HG03520 (cell line): ENCODE data around the gene ARFGAP1.
"Not testable (repeated sequence)": the region's sequence is repeated elsewhere in the genome, so short reads cannot be mapped to it uniquely, and the experiment has no call there.

ENCODE experiments used
- ATAC-seq: cut with Tn5 transposase; IDR thresholded peaks from one replicate; pipeline ENCODE4 v1.9.1; 2021; ENCODE audit warnings: mild to moderate bottlenecking, moderate library complexity; ENCODE audit not compliant: unreplicated experiment

The ARFGAP1 gene

GRCh38 chr20:63239431-63239830 lies 33.2 kb upstream of the ARFGAP1 start:
- ATAC-seq = no peak

- no peak for ATAC-seq
Measured at GRCh38 chr20:63240004-63240403, 32.6 kb upstream of the ARFGAP1 start.

GRCh38 chr20:63241272-63241671 lies 31.3 kb upstream of the ARFGAP1 start:
- ATAC-seq = no peak

GRCh38 chr20:63242736-63243135 lies 29.9 kb upstream of the ARFGAP1 start:
- ATAC-seq = no peak

GRCh38 chr20:63243604-63244247 lies 28.9 kb upstream of the ARFGAP1 start:
- no peak for ATAC-seq

GRCh38 chr20:63244468-63244867 lies 28.1 kb upstream of the ARFGAP1 start:
- no peak for ATAC-seq

GRCh38 chr20:63246490-63247288 lies 25.9 kb upstream of the ARFGAP1 start:
- ATAC-seq = no peak

GRCh38 chr20:63247671-63248228 lies 24.9 kb upstream of the ARFGAP1 start:
- no peak for ATAC-seq

GRCh38 chr20:63248835-63249591 lies 23.6 kb upstream of the ARFGAP1 start:
- ATAC-seq = no peak

- ATAC-seq = no peak
Measured at GRCh38 chr20:63249891-63250290, 22.7 kb upstream of the ARFGAP1 start.

- ATAC-seq = not testable (repeated sequence)
Measured at GRCh38 chr20:63251350-63251749, 21.3 kb upstream of the ARFGAP1 start.

- ATAC-seq = no peak
Measured at GRCh38 chr20:63252284-63252711, 20.3 kb upstream of the ARFGAP1 start.

- ATAC-seq = no peak
Measured at GRCh38 chr20:63253065-63253437, 19.6 kb upstream of the ARFGAP1 start.

- ATAC-seq = no peak
Measured at GRCh38 chr20:63253438-63254231, 19.0 kb upstream of the ARFGAP1 start.

GRCh38 chr20:63254232-63254605 lies 18.4 kb upstream of the ARFGAP1 start, which contains the start of gene NKAIN4:
Gene NKAIN4 (minus strand): TSS chr20:63254463. CDS start chr20:63254450, 13 bp downstream.
- no peak for ATAC-seq

GRCh38 chr20:63254606-63255384 lies 17.8 kb upstream of the ARFGAP1 start:
- no peak for ATAC-seq

- ATAC-seq = no peak
Measured at GRCh38 chr20:63255931-63256704, 16.5 kb upstream of the ARFGAP1 start.

- ATAC-seq = no peak
Measured at GRCh38 chr20:63256954-63257353, 15.7 kb upstream of the ARFGAP1 start.

GRCh38 chr20:63257629-63258028 lies 15.0 kb upstream of the ARFGAP1 start:
- ATAC-seq = no peak
